Gastrocnemius medialis (tissue), 4 donors: ENCODE data around the gene IBSP.

ENCODE experiments used
- POLR2A ChIP-seq, 2 donors: fragments of 450-650 bp; IDR thresholded peaks; one replicate each; pipeline ENCODE4 v1.6.1; 2017; ENCODE audit warnings: antibody characterized with exemption in 2 of 2, mild to moderate bottlenecking in 2 of 2, moderate library complexity in 2 of 2
- TF ChIP-seq, protein P1 (sequence below), 5 experiments: fragments of 450-650 bp in 3 of 5; fragments of 200-600 bp in 2 of 5; sonication (generic) in 2 of 5; IDR thresholded peaks in 4 of 5; conservative IDR thresholded peaks in 1 of 5; 1 replicate in 4 of 5; 2 replicates in 1 of 5; pipeline ENCODE4 v1.5.1; 2016 to 2019; ENCODE audit warnings: antibody characterized with exemption in 5 of 5, mild to moderate bottlenecking in 3 of 5, moderate library complexity in 3 of 5

DNA sequence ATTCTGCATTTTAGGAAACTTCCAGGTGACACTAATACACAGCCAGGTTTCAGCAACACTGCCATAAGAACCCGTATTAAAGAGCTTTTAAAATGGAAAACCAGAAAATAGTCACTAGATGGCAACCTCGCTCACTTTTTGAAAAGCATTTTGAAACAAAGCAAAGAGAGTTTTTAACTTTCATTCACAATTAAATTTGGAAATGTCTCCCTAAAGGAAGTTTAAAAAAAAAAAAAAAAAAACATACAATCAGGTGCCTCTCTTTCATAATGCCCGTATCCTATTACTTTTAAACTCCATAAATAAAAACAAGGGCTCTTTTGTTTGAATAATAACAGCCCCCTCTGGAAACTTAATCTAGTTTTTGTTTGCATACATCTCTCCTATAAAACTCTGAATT lies 53.8 kb downstream of the IBSP start:
- TF ChIP-seq POLR2A (IDR thresholded peaks at IDR 0.05), result no peak
- TF ChIP-seq, protein P1, sequence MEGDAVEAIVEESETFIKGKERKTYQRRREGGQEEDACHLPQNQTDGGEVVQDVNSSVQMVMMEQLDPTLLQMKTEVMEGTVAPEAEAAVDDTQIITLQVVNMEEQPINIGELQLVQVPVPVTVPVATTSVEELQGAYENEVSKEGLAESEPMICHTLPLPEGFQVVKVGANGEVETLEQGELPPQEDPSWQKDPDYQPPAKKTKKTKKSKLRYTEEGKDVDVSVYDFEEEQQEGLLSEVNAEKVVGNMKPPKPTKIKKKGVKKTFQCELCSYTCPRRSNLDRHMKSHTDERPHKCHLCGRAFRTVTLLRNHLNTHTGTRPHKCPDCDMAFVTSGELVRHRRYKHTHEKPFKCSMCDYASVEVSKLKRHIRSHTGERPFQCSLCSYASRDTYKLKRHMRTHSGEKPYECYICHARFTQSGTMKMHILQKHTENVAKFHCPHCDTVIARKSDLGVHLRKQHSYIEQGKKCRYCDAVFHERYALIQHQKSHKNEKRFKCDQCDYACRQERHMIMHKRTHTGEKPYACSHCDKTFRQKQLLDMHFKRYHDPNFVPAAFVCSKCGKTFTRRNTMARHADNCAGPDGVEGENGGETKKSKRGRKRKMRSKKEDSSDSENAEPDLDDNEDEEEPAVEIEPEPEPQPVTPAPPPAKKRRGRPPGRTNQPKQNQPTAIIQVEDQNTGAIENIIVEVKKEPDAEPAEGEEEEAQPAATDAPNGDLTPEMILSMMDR (IDR thresholded peaks at IDR 0.05 in 4 of 5, conservative IDR thresholded peaks at IDR 0.05 in 1 of 5), result peak in 4 of 5 experiments; percentile 22 to 46 (median 39)
